Middle frontal gyrus (tissue), 1 donor: ENCODE results near the gene EMILIN1.
"Not testable (repeated sequence)": the region's sequence is repeated elsewhere in the genome, so short reads cannot be mapped to it uniquely, and the experiment has no call there.

ENCODE experiments used
- DNase-seq: peaks from one replicate; pipeline ENCODE4 v3.0.0-alpha.2; 2015; ENCODE audit warnings: low spot score; ENCODE audit errors: extremely low spot score

Gene EMILIN1

GRCh38 chr2:27053776-27054175 is 24.6 kb upstream of the EMILIN1 start:
- no peak for DNase-seq

- DNase-seq: no peak
Measured at GRCh38 chr2:27054721-27055120, 23.7 kb upstream of the EMILIN1 start.

- no peak for DNase-seq
Measured at GRCh38 chr2:27057184-27057583, 21.2 kb upstream of the EMILIN1 start.

GRCh38 chr2:27058210-27058609 is 20.2 kb upstream of the EMILIN1 start:
- no peak for DNase-seq

GRCh38 chr2:27059141-27059820 is 19.1 kb upstream of the EMILIN1 start:
- no peak for DNase-seq

- DNase-seq: no peak
Measured at GRCh38 chr2:27060323-27060722, 18.1 kb upstream of the EMILIN1 start.

GRCh38 chr2:27065128-27065527 is 13.3 kb upstream of the EMILIN1 start:
- no peak for DNase-seq

- DNase-seq: no peak
Measured at GRCh38 chr2:27067385-27067784, 11.0 kb upstream of the EMILIN1 start.

GRCh38 chr2:27069436-27069835 is 9.0 kb upstream of the EMILIN1 start:
- DNase-seq: no peak

GRCh38 chr2:27069961-27070618 is 8.3 kb upstream of the EMILIN1 start:
- no peak for DNase-seq

- no peak for DNase-seq
Measured at GRCh38 chr2:27070653-27071276, 7.7 kb upstream of the EMILIN1 start.

- peak; percentile 95 for DNase-seq
Measured at GRCh38 chr2:27071277-27071989, 7.0 kb upstream of the EMILIN1 start, which contains the start of gene OST4. OST4 (minus strand) TSS chr2:27071654.

- DNase-seq: no peak
Measured at GRCh38 chr2:27071990-27072830, 6.2 kb upstream of the EMILIN1 start.

- no peak for DNase-seq
Measured at GRCh38 chr2:27072920-27073319, 5.5 kb upstream of the EMILIN1 start.

GRCh38 chr2:27073782-27074181 is 4.6 kb upstream of the EMILIN1 start:
- DNase-seq: no peak

- no peak for DNase-seq
Measured at GRCh38 chr2:27074738-27075565, 3.5 kb upstream of the EMILIN1 start.

GRCh38 chr2:27075566-27075871 is 2.9 kb upstream of the EMILIN1 start:
- DNase-seq: not testable (repeated sequence)

GRCh38 chr2:27076323-27076722 is 2.1 kb upstream of the EMILIN1 start:
- no peak for DNase-seq

- no peak for DNase-seq
Measured at GRCh38 chr2:27077231-27077630, 1.2 kb upstream of the EMILIN1 start.
